Effector CD4-positive, alpha-beta T cell (primary cell): ENCODE results near the gene EML5.

Experiments
- DNase-seq: peaks from one replicate; pipeline ENCODE4 v3.0.0-alpha.2; 2020

Gene EML5

DNA sequence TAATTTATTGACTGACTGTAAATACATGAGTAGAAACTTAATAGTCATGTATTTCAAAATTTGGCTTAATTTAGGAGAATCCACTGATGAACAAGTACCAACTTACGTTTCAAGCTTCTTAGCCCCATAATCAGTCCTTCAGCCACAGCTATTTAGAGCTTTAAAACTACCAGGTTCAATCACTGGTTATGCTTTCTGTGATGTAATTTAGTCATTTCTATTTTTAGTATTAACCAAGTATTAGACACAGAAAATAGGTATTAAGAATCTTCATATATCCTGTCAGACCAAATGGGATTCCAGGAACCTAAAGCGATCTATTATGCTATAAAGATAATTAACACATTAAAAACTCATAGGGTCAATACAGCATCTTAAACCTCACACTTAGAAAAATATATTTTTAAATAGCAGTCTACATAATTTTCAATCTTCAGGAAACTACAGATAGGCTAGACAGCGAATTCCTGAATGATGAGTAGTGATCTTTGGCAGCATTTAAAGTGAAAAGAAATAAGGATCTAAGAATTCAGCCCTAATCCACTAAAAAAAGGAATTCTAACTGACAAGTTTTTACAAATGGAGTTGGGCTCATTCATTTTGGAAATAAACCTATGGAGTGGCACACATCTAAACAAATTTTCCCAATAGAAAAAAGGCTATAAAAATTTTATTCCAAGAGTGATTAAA, 178.4 kb downstream of the EML5 start:
- no peak for DNase-seq

DNA sequence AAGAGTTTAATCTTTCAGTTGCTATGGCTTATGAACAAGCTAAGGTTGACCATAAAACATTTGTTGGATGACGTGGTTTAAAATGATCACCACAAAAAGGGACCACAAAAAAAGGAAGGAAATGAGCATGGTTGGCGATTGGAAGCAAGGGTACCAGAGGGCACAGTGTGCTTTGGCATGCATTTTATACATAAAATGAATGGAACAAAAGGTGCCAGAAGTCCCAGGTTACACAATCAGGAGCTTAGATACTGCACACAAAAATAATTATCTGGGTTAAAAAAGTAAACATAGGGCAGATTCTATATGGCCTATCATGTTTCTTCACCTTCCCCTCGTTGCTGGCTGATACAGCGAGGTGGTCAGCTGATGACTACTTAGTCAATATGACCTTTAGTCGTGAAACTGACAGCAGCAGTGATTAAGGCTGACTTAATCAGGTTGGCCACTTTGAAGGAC, 179.2 kb downstream of the EML5 start:
- DNase-seq, result no peak

DNA sequence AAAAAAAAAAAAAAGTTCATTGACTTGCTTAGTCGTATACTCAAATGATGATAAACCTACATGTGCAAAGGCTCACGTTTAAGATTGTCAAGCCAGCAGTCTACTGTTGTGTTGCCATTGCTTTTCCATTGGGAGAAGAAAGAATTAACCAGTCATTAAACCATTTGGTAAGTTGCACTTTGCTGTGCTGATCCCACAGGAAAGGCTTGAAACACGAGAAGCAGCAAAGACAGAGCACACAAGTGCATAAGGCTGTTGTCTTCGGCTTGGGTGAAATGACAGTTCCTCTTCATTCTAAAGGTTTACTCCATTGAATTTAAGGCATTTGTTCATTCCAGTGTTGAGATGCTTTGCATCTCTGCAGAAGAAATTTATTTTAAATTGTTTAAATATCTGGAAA, 179.8 kb downstream of the EML5 start:
- DNase-seq, result no peak

DNA sequence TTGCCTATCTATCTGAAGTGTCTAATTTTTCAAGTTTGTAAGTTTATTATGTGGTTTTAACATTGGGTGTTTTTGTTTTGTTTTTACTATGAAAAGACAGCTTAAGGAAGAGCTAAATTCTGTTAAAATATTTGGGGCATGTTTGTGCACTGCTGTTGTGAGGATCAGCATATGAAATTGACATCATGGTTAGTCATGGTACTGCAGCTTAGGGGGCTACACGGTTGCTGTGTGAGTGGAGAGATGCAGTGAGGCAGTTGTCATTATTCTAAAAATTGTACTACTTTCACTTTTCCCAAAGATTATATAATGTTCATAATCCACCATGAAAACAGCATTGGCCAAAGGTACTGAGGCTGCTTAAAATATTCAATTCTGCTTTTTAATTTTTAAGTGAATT, 180.9 kb downstream of the EML5 start:
- no peak for DNase-seq

DNA sequence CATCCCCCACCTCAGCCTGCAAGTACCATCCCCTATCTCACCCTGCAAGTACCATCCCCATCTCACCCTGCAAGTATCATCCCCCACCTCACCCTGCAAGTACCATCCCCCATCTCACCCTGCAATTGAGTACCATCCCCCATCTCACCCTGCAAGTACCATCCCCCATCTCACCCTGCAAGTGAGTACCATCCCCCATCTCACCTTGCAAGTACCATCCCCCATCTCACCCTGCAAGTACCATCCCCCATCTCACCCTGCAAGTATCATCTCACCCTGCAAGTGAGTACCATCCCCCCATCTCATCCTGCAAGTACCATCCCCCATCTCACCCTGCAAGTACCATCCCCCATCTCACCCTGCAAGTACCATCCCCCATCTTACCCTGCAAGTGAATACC, 184.9 kb downstream of the EML5 start:
- DNase-seq, result no peak

DNA sequence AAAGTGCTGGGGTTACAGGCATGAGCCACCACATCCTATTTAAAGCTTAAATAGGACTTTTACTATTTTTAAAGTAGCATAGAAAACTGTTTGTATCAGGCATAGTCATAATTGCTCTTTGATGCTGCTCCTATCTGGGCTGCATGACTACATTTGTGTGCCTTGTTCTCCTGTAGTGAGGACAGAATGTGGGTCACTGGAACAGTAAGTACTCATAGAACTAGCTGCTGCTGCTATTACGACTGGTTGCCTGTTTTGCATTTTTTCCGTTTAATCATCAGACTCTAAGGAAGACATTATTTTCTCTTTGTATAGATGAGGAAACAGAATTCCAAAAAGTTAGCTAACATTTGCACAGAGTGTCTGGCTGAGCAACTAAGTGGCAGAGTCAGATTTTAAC, 187.2 kb downstream of the EML5 start:
- DNase-seq, result no peak

DNA sequence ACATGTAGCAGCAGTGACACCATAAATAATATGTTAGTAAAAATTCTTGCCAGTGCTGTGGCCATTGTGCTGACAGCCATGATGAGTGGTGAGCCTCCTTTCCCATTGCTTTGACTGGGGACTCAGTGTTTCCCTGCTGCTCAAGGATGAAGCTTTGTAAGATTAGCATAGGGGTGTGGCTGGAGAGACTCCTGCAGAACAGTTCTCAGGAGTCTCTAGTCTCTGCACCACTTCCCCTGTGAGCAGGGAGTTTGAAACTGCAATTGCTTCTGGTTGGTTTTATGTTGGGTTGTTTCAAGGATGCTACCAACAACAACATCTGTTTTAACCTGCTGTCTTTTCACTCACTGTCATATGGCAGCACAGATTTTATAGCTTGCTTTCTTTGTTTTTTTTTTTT, 188.5 kb downstream of the EML5 start:
- no peak for DNase-seq

DNA sequence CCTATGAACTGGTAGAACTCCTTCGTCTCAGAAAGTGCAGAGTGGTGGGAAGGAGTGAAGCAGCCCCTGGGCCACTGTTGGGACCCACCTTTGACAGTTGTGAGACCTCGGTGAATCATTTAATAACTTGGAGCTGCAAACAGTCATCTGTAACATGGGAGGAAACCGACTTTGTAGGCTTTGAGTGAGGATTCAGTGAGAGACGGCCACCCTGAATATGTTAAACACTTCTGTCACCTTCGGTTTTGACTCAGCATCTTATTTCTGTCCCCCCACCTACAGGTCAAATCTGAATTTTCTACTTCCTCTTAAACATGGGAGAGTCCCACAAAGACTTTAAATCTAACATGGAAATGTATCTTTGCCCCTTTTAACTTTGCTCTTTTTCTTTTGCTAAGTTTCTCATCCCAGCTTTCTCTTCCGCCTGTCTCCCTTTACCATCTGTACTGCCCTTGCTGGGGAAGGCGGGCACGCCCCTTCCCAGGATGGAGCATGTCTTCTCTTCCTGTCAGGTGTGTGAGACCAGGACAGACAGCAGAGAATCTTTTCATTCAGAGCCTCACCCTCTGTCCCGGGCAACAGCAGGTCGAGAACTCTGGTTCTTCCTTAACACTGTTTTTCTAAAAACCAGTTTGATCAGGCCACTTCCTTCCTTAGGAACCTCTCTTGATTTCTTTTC, 192.9 kb downstream of the EML5 start:
- no peak for DNase-seq

DNA sequence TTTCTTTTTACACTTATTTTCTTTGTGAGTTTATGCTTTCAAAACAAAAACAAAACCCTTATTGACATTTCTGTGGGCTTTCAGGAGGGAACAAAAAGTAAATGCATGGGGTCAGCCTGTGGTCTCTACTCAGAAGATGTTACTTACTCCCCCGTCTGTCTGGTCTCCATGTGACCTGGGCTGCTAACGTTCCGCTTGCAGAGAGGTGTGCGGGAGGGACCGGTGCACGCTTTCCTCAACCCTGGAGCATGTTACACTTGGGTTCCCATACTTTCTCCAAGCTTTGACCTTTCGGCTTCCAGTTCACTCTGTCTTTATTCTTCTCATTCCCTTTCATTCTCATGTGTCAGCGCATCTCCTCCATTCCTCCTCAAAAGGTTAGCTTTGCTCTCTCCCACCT, 193.4 kb downstream of the EML5 start:
- no peak for DNase-seq

DNA sequence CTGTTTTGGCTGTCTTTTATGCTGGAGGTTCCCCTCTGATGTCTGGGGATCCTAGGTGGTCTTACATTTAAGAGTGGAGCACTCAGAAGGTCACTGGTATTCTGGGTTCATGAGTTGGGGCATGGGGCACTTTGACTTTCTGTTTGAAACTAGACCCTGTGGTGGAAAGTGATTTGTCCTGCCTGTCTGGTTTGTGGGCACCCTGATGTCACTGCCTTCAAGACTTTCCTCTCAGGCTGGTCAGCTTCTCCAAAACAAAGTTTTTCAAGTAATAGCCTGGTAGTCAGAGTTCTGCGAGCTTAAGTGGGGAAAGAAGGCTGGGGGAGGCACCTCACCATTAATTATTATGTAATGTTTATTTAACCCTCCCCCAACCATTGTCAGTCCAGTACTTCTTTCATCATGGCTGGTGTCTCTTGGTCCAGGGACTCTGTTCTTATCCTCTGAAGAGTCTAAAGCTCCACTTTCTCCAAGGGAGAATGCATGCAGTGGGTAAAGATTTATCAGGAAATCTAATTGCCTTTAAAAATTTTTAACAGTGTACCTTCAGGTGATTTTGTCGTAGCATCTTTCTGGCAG, 194.6 kb downstream of the EML5 start:
- DNase-seq, result no peak

DNA sequence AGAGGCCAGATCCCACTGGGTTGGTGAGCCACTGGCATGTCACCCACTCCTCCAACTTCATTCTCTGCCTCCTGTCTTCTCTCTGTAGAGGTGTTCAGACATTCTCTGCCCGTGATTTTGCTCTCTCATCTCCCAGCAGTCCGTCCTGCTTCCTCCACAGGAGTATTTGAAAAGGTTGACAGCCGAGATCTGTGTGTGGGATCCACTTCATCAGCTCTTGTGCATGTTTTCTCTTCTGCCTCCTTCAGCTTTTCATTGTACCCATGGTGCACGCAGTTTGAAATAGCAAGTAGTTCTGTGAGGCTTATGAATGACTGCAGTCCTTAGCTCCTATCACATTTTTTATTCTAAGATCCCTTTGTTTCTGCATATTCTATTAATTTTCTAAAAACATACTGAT, 195.2 kb downstream of the EML5 start:
- no peak for DNase-seq

DNA sequence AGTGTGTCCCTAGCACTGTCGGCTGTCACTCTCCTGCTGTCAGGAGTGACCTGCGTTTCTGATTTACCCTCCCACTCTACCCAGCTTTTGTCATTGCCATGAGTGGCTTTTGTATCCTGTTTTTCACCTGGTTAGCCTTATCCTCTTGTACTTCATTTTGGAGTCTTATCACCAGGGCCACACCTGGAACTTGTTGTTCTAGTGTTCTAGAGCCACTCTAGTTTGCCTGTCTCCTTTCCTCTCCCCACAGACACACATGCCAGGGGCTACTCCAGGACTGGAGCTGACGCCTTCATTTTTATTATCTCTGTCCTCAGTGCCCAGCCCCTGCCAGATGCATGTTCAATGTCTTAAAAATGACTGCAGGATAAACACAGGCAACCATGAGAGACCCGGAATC, 195.7 kb downstream of the EML5 start:
- DNase-seq, result no peak

DNA sequence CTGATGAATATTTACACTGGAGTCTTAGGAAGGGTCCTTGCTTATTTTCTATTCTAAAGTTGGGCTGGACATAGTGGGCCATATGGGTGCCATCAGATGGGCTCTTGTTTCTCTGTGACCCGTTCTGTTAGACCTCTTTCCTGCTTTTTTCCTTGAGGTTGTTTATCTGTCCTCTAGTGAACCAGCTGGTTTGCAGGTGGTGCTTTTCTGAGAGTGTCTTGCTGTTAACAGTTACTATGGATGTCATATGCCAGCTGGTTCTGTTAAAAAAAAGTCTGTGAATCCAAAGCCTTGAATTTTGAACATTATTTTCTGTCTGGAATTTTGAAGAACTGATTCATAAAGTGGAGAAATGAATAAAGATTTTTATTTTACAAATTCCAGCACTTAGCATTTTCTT, 200.7 kb downstream of the EML5 start:
- DNase-seq, result no peak

DNA sequence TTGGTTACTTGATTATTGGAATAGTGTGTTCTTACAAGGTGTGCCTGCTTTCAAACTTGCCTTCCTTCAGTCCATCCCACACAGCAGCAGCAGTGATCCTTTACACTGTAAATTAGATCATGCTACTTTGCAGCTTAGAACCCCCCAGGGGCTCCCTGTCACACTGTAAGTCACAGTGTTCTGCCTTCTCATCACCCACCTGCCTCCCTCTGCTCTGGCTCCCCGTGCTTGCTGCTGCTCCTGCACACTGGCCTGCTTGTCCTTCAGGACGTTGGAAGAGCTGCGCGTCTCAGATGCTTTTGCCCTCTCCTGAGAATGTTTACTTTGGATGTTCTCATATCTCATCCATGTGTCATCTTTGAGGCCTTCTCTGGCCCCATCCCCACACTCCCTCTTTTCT, 202.6 kb downstream of the EML5 start:
- no peak for DNase-seq

DNA sequence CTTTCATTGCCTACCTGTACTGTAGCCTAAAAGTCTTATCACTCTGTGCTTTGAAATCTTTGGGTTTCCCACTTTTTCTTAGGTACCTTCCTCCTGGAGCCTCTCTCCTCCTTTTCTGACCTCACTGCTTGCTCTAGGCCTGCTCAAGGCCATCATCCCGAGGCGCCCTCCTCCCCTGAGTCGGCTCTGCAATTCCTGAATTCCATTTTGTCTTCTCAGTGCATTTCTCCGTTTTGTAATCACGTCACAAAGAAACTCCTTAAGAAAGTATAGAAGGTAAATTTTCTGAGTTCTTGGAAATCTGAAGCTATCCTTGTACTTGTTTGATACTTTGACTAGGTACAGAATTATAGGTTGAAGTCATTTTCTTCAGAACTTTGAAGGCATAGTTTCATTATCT, 204.7 kb downstream of the EML5 start:
- no peak for DNase-seq

DNA sequence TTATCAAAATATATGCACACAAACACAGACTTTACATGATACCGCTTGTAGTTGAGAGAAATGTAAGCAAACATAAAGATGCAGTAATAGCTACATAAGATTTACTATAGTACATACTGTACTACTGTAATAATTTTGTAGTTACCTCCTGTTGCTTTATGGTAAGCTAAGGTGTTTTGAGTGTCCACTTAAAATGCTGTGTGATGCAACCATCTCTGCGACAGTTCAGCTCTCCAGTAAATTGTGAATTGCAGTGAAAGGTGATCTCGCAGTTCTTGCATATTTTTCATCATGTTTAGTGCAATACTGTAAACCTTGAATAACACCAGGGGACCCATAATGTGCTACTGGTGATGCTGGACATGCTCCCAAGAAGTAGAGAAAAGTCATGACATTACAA, 208.3 kb downstream of the EML5 start:
- no peak for DNase-seq

DNA sequence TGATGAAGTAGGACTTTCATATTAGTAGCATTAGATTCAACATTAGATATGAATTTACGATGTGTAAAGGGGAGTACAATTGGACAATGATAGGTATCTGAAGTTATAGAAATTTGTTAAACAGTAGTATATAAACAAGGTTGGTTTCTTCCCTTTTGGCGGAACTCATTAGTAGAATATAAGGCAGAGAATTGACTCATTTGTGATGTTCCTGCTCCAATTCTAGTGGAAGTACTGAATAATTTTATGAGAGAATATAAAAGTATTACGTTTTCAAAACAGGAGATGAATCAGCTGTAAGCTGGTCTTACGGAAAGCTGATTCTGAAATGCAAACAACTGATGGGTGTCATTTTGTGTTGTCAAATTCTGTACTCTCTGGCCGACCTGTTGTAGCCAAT, 216.5 kb downstream of the EML5 start:
- DNase-seq, result no peak

DNA sequence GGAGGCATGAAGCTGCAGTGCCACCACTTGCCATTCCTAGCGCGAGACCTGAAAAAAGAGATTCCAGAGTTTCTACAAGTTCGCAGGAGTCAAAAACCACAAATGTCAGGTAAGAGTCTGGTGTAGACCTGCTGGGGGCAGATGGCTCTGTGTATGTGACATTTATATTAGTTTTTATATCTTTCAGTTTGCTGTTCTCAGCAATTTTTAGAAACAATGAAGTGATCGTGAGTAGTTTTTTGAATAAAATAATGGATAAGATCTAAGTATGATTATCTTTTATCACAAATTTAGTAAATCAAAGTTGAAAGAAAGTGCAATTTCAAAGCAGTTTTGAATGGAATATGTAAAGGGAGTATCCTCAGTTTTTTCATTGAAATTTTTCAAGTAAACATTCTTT, 220.6 kb downstream of the EML5 start:
- no peak for DNase-seq

DNA sequence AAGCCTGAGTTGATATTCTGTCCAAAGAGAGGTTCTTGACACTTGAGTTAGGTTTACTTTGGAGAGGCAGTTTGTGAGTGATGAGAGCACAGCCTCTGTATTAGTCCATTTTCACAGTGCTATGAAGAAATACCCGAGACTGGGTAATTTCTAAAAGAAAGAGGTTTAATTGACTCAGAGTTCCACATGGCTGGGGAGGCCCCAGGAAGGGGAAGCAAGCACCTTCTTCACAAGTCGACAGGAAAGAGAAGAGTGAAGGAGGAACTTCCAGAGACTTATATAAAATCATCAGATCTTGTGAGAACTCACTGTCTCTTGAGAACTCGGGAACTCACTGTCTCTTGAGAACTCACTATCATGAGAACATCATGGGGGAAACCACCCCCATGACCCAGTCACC, 224.6 kb downstream of the EML5 start:
- no peak for DNase-seq

DNA sequence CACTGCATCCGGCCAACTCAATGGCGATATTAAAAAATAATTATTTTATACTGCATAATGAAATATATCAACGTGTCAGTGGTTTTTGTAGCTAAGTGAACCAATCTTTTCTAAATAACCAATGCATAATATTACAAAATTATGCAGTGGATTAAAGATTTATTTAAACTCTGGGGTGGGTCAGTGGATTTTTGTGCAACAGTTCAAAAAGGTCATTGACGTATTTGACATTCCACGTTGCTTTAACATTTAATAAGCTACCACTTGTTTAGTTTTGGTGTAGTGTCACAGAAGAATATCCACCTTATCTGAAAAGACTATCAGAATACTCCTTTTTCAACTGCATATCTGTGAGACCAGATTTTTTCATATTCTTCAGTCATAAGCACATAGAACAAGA, 227.3 kb downstream of the EML5 start:
- DNase-seq, result no peak

DNA sequence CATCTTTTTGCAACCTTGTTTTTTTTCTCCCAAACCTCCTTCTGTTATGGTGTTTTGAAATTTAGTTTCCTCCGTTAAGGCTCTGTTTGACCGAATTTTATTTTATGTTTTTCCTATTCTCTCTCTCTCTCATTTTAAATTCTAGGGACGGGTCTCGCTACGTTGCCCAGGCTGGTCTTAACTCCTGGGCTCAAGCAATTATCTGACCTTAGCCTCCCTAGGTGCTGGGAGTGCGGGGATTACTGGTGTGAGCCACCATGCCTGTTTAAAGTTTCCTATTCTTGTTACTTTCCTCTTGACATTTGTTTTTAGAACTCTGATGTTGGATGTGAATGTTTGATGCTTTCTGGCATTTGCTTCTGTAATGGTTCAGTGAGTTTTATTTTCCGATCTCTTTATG, 228.9 kb downstream of the EML5 start:
- DNase-seq, result no peak

DNA sequence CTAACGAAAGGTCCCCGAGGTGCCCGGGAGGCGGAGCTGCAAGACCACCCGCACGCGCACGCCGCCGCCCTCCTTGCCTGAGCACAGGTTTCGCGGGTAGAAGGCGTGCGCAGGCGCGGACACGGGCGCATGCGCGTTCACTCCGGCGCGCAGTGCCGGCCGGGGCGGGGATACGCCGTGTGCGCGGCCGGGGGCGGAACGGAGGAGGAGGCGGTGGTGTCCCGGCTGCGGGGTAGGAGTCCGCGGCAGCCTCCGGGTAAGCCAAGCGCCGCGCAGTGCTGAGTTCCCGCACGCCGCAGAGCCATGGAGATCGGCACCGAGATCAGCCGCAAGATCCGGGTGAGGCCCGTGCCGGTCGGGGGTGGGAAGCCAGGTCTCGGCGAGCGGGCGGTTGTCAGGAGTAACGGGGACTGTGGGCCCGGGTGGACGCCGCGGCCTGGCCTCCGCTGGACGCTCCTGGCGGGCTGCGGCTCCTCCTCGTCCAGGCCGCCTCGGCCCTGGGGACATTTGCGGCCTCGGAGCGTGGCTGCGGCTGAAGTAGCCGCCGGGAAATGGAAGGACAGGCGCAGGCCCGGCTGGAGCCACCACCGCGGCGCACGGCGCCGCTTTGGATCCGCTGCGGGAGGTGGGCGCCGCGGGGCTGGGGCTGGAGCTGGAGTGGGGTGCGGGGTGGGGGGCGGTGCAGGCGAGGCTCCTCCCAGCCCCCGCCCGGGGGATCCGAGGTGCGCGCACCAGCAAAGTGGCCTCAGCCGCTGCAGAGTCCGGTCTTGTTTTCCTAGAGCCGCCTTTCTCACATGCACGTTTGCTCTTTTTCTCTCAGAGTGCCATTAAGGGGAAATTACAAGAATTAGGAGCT, 229.7 kb downstream of the EML5 start, which contains the start of gene ZC3H14:
Gene ZC3H14 (plus strand): TSS at position 207 of the 856 bp plus-strand sequence. CDS start 97 bp downstream, at position 304.
- peak; percentile 79 for DNase-seq

DNA sequence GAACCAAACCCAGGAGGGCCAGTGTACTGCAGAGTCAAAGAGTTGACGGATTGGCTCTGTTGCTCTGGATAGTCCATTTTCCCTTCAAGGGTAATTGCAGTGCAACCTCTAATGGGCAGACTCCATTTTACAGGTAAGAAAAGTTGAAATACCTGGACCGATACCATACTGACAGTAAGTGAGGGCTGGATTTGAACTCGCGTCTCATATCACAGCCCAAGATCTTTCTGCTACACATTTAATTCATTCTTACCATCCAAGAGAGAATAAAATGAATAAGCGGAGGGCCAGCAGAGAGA, 230.3 kb downstream of the EML5 start:
- DNase-seq, result no peak
